Measurements from ENCODE around the gene FILIP1. TPM values are rescaled to one million over a fixed set of nuclear protein-coding genes. Genes with fewer than 3 reads are reported as not detected.

Gene FILIP1
- total and polyA plus RNA-seq, 9 donors = 1.1 to 7.1 (median 2.7) TPM

- Histone ChIP-seq H3K4me1 (ENCODE audit: insufficient read depth) (no peaks in the 10 kb centered on the region), H3K36me3 (no peaks in the 10 kb centered on the region), H3K4me3 (no peak overlapping the region), H3K27ac (no peak overlapping the region), H3K27me3 (no peaks in the 10 kb centered on the region), H3K9me3 (no peaks in the 10 kb centered on the region)
- 55 to 62% (median 60%) methylated on average over 4 of the region's 4 CpGs for WGBS, 3 donors
- no peak for TF ChIP-seq POLR2A (IDR thresholded peaks at IDR 0.05)
- no peak for TF ChIP-seq EP300 (IDR thresholded peaks at IDR 0.05)
- no peak for TF ChIP-seq CTCF (IDR thresholded peaks at IDR 0.05)
- DNase-seq = no peak
- intact Hi-C loops (cut with DNase I) = no loop called here
Observed at GRCh38 chr6:75397656-75398465, 95.7 kb downstream of the FILIP1 start.

- Histone ChIP-seq H3K36me3 (no peaks in the 10 kb centered on the region), H3K4me3 (no peak overlapping the region), H3K27me3 (no peaks in the 10 kb centered on the region), H3K4me1 (ENCODE audit: insufficient read depth) (no peaks in the 10 kb centered on the region), H3K27ac (no peak overlapping the region), H3K9me3 (no peaks in the 10 kb centered on the region)
- intact Hi-C loops (cut with DNase I) = no loop called here
- TF ChIP-seq POLR2A (IDR thresholded peaks at IDR 0.05) (no peak), EP300 (IDR thresholded peaks at IDR 0.05) (no peak), CTCF (IDR thresholded peaks at IDR 0.05) (no peak)
- no peak for DNase-seq
Observed at GRCh38 chr6:75397171-75397570, 96.4 kb downstream of the FILIP1 start.

GRCh38 chr6:75396005-75396800, 97.4 kb downstream of the FILIP1 start:
- Histone ChIP-seq H3K4me3 (no peak overlapping the region), H3K36me3 (no peaks in the 10 kb centered on the region), H3K27me3 (no peaks in the 10 kb centered on the region), H3K27ac (no peak overlapping the region), H3K9me3 (no peaks in the 10 kb centered on the region), H3K4me1 (ENCODE audit: insufficient read depth) (no peaks in the 10 kb centered on the region)
- DNase-seq = no peak
- intact Hi-C loops (cut with DNase I) = no loop called here
- whole genome bisulfite sequencing, 3 donors = 87 to 89% (median 89%) methylated on average over 6 of the region's 6 CpGs
- no peak for TF ChIP-seq CTCF (IDR thresholded peaks at IDR 0.05)
- no peak for TF ChIP-seq POLR2A (IDR thresholded peaks at IDR 0.05)
- TF ChIP-seq EP300 (IDR thresholded peaks at IDR 0.05) = no peak

- Histone ChIP-seq H3K27me3 (no peaks in the 10 kb centered on the region), H3K27ac (no peak overlapping the region), H3K4me1 (ENCODE audit: insufficient read depth) (no peaks in the 10 kb centered on the region), H3K4me3 (no peak overlapping the region), H3K9me3 (no peaks in the 10 kb centered on the region), H3K36me3 (no peaks in the 10 kb centered on the region)
- DNase-seq = no peak
- intact Hi-C loops (cut with DNase I) = no loop called here
- TF ChIP-seq CTCF (IDR thresholded peaks at IDR 0.05) (no peak), EP300 (IDR thresholded peaks at IDR 0.05) (no peak), POLR2A (IDR thresholded peaks at IDR 0.05) (no peak)
Observed at GRCh38 chr6:75393806-75394205, 99.8 kb downstream of the FILIP1 start.

Measured in ovary (tissue), 9 donors.